ENCODE measurements around the gene TTLL3. TPM values are rescaled to one million over a fixed set of nuclear protein-coding genes. Genes with fewer than 3 reads are reported as not detected.

TTLL3 gene
- total RNA-seq, 1 donor = 34.3 TPM

GRCh38 chr3:9777694-9778021 lies 32.4 kb upstream of the TTLL3 start:
- no peak for TF ChIP-seq CTCF (IDR thresholded peaks at IDR 0.05; ENCODE audit: insufficient read depth, low read length)
- no peak for DNase-seq (ENCODE audit: low read depth)
- H3K4me3 ChIP-seq (ENCODE audit: low read depth, low read length) = no peak overlapping the region

DNA sequence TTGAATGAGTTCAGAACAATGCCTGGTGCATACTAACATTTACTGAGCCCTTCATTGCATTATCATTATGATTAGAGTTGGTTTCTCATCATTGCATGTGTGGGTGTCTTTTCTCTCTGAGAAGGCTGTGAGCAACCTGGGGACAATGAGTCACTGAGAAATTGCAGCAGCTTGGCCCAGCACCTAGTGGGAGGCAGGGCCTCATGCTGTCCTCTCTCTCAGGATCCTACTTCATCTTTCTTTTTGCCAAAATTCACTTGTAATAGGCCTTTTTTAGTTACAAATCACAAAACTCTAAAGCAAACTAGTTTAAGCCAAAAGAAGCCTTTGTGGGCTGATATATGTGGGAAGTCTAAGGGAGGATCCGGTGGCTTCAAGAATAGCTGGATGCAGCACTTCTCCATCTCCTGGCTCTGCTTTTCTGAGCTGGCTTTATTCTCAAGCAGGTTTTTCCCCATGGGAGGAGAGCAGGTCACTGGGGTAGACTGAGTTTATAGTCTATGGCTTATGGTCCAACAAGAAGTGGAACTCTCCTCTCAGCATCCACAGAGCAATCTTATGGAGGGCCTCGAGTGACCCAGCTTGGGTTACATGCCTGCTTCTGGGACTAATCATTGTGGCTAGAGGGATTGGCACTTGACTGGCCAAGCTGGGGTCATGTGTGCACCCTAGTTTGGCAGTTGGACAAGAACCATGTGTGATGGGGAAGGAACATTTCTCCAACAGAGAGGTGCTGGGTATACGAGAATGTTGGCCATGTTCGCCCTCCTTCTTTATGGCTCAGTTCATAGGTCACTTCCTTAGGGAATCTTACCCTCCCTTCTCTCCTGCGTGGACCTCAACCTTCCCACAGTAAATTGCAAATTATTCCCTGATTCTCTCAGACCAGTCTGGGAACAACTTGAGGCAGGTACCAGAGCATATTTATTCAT lies 31.7 kb upstream of the TTLL3 start:
- no peak for TF ChIP-seq CTCF (IDR thresholded peaks at IDR 0.05; ENCODE audit: insufficient read depth, low read length)
- no peak overlapping the region for H3K4me3 ChIP-seq (ENCODE audit: low read depth, low read length)
- peak; percentile 83 for DNase-seq (ENCODE audit: low read depth)

GRCh38 chr3:9779075-9779593 lies 30.9 kb upstream of the TTLL3 start:
- H3K4me3 ChIP-seq (ENCODE audit: low read depth, low read length) = no peak overlapping the region
- DNase-seq (ENCODE audit: low read depth) = no peak
- no peak for TF ChIP-seq CTCF (IDR thresholded peaks at IDR 0.05; ENCODE audit: insufficient read depth, low read length)

DNA sequence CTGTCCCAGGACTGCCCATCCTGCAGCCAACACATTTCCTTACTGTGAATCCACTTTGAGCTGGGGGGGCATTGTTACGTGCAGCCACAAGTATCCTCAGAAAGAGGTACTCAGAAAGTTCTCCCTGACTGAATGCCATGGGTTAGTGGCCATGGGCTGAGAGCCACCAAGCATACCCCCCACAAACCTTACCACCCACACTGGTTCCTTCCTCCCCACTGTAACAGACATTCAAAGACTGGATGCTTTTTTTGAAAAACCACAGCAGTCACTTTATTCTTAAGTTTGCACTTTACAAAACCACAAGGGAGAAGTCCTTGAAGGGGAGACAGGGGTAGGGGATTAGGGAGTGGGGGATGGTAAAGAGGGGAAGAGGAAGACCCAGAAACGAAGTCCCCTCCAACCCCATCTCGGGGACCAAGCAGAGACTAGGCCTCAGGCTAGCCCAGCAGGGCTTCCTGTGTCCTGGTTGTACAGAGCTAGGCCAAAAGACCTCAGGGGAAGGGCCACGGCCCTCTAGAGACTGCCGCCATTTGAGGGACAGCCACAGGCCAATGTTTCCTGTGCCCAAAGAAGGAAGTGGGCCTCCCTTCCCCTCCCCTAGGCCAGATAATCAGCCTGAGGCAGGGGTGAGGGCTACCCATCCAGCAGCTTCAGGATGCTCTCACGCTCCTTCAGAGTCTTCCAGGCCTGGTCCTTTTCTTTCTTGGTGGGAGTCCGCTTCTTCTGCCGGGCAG lies 30.2 kb upstream of the TTLL3 start:
- TF ChIP-seq CTCF (IDR thresholded peaks at IDR 0.05; ENCODE audit: insufficient read depth, low read length) = no peak
- H3K4me3 ChIP-seq (ENCODE audit: low read depth, low read length) = no peak overlapping the region
- DNase-seq (ENCODE audit: low read depth) = no peak

DNA sequence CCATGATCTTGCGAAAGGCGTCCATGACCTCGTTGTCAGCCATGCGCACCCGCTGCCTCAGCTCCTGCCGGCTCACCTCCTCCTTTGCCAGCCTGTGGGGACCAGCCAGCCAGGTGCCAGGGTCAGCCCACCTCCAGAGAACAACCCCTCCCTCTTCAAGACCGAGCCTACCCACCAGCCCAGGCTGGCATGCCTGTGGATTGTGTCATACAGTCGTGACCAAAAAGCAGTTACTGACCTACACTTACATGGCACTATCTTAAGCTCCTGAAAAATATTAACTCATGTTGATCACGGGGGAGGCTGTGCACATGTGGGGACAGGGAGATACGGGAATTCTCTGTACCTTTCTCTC lies 29.6 kb upstream of the TTLL3 start:
- DNase-seq (ENCODE audit: low read depth) = no peak
- no peak for TF ChIP-seq CTCF (IDR thresholded peaks at IDR 0.05; ENCODE audit: insufficient read depth, low read length)
- H3K4me3 ChIP-seq (ENCODE audit: low read depth, low read length) = no peak overlapping the region

DNA sequence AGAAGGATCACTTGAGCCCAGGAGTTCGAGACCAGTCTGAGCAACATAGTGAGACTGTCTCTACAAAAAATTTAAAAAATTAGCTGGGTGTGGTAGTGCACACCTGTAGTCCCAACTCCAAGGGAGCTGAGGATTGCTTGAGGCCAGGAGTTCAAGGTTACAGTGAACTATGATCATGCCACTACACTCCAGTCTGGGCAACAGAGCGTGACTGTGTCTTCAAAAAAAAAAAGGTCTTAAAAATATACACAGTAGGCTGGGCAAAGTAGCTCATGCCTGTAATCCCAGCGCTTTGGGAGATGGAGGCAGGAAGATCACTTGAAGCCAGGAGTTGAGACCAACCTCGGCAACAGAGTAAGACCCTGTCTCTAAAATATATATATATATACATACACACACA lies 29.2 kb upstream of the TTLL3 start:
- no peak for DNase-seq (ENCODE audit: low read depth)
- no peak overlapping the region for H3K4me3 ChIP-seq (ENCODE audit: low read depth, low read length)
- TF ChIP-seq CTCF (IDR thresholded peaks at IDR 0.05; ENCODE audit: insufficient read depth, low read length) = no peak
